Measurements from ENCODE around the gene GPR141.

GRCh38 chr7:37751096-37751495 lies 67.5 kb downstream of the GPR141 start:
- TF ChIP-seq CTCF (IDR thresholded peaks at IDR 0.05 in 2 of 3, conservative IDR thresholded peaks at IDR 0.05 in 1 of 3; ENCODE audit: borderline replicate concordance in 1 of 3, insufficient read depth in 1 of 3, low read depth in 2 of 3, low read length in 2 of 3) (no peak), MAX (IDR thresholded peaks at IDR 0.05) (no peak), POLR2A (IDR thresholded peaks at IDR 0.05; ENCODE audit: borderline replicate concordance, extremely low read depth, insufficient read depth, insufficient read length) (no peak), POLR2AphosphoS5 (IDR thresholded peaks at IDR 0.05; ENCODE audit: low read depth, low read length) (no peak), REST (IDR thresholded peaks at IDR 0.05; ENCODE audit: low read depth) (no peak), RAD21 (IDR thresholded peaks at IDR 0.05; ENCODE audit: low read depth) (no peak), YY1 (IDR thresholded peaks at IDR 0.05; ENCODE audit: extremely low read depth, insufficient replicate concordance, low read depth, low read length) (no peak), ZNF274 (IDR thresholded peaks at IDR 0.05; ENCODE audit: low read depth, low read length) (no peak), EZH2 (IDR thresholded peaks at IDR 0.05) (no peak), CEBPB (IDR thresholded peaks at IDR 0.05; ENCODE audit: low read depth) (no peak)
- TF ChIP-seq, protein P1, sequence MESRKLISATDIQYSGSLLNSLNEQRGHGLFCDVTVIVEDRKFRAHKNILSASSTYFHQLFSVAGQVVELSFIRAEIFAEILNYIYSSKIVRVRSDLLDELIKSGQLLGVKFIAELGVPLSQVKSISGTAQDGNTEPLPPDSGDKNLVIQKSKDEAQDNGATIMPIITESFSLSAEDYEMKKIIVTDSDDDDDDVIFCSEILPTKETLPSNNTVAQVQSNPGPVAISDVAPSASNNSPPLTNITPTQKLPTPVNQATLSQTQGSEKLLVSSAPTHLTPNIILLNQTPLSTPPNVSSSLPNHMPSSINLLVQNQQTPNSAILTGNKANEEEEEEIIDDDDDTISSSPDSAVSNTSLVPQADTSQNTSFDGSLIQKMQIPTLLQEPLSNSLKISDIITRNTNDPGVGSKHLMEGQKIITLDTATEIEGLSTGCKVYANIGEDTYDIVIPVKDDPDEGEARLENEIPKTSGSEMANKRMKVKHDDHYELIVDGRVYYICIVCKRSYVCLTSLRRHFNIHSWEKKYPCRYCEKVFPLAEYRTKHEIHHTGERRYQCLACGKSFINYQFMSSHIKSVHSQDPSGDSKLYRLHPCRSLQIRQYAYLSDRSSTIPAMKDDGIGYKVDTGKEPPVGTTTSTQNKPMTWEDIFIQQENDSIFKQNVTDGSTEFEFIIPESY (IDR thresholded peaks at IDR 0.05; ENCODE audit: extremely low read depth, insufficient replicate concordance, low read length) = no peak
